ENCODE results near the gene TSSK1B.

TSSK1B gene

DNA sequence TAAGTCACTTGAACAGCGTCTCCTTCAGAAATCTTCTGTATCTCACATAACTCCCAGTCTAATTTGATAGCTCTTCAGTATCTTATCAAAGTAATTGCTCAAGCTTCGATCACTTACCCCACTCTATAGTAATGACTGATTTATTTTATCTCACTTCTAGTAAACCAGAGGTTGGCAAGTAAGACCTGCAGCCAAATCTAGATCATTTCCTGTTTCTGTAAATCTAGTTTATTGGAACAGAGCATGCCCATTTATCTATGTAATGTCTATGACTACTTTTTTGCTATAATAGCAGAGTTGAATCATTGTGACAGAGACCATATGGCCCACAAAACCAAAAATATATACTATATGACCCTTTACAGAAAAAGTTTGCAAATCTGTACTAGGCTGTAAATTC, 40.1 kb downstream of the TSSK1B start:
- no peak overlapping the region for H3K4me2 ChIP-seq (ENCODE audit: low read depth, low read length, poor library complexity, severe bottlenecking)
- no peak overlapping the region for H2AFZ ChIP-seq (ENCODE audit: low read depth, low read length, severe bottlenecking)
- no peaks in the 10 kb centered on the region for H3F3A ChIP-seq (ENCODE audit: insufficient read depth)
- H3K9ac ChIP-seq (ENCODE audit: low read length), result no peak overlapping the region
- no peaks in the 10 kb centered on the region for H3K36me3 ChIP-seq (ENCODE audit: low read length)
- no peaks in the 10 kb centered on the region for H4K20me1 ChIP-seq (ENCODE audit: low read depth, low read length)
- H3K27me3 ChIP-seq (ENCODE audit: low read length), result no peaks in the 10 kb centered on the region
- no peaks in the 10 kb centered on the region for H3K9me3 ChIP-seq (ENCODE audit: insufficient read depth, low read length)
- H3K9me2 ChIP-seq (replicated peaks; ENCODE audit: insufficient read depth, low read length), result no peaks in the 10 kb centered on the region
- H3K79me2 ChIP-seq (ENCODE audit: insufficient read depth, low read length), result no peaks in the 10 kb centered on the region
- no peak for TF ChIP-seq EZH2phosphoT487 (conservative IDR thresholded peaks at IDR 0.05; ENCODE audit: low read length)
- TF ChIP-seq, protein P1, sequence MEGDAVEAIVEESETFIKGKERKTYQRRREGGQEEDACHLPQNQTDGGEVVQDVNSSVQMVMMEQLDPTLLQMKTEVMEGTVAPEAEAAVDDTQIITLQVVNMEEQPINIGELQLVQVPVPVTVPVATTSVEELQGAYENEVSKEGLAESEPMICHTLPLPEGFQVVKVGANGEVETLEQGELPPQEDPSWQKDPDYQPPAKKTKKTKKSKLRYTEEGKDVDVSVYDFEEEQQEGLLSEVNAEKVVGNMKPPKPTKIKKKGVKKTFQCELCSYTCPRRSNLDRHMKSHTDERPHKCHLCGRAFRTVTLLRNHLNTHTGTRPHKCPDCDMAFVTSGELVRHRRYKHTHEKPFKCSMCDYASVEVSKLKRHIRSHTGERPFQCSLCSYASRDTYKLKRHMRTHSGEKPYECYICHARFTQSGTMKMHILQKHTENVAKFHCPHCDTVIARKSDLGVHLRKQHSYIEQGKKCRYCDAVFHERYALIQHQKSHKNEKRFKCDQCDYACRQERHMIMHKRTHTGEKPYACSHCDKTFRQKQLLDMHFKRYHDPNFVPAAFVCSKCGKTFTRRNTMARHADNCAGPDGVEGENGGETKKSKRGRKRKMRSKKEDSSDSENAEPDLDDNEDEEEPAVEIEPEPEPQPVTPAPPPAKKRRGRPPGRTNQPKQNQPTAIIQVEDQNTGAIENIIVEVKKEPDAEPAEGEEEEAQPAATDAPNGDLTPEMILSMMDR (IDR thresholded peaks at IDR 0.05; ENCODE audit: insufficient read depth, low read length, poor library complexity, severe bottlenecking), result no peak
- H3K27ac ChIP-seq (ENCODE audit: low read depth, low read length), result no peak overlapping the region
- no peak overlapping the region for H3K4me3 ChIP-seq (ENCODE audit: insufficient read depth, low read length, poor library complexity, severe bottlenecking)

DNA sequence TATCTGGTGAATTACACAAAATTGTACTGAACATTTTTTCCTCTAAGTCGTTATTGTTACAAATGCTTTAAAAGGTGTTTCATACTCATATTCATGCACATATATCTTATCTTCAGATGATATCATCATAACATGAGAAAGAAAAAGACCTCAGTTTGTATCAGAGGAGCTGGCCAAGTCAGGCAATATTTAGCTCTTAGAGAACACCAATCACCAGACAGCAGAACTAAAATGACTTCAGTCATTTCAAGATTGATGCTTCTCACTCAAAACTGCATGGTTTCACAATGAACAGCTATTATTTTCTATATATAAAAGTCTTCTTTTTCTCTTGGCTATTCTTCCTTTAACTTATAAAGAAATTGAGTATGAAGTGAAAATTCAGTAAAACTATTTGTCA, 44.6 kb downstream of the TSSK1B start:
- H3F3A ChIP-seq (ENCODE audit: insufficient read depth), result no peaks in the 10 kb centered on the region
- no peak overlapping the region for H3K9ac ChIP-seq (ENCODE audit: low read length)
- no peaks in the 10 kb centered on the region for H3K36me3 ChIP-seq (ENCODE audit: low read length)
- H3K79me2 ChIP-seq (ENCODE audit: insufficient read depth, low read length), result no peaks in the 10 kb centered on the region
- H2AFZ ChIP-seq (ENCODE audit: low read depth, low read length, severe bottlenecking), result no peak overlapping the region
- H3K9me3 ChIP-seq (ENCODE audit: insufficient read depth, low read length), result no peaks in the 10 kb centered on the region
- H3K27me3 ChIP-seq (ENCODE audit: low read length), result no peaks in the 10 kb centered on the region
- no peaks in the 10 kb centered on the region for H3K9me2 ChIP-seq (replicated peaks; ENCODE audit: insufficient read depth, low read length)
- no peak for TF ChIP-seq EZH2phosphoT487 (conservative IDR thresholded peaks at IDR 0.05; ENCODE audit: low read length)
- TF ChIP-seq, protein P1 (IDR thresholded peaks at IDR 0.05; ENCODE audit: insufficient read depth, low read length, poor library complexity, severe bottlenecking), result no peak
- no peaks in the 10 kb centered on the region for H4K20me1 ChIP-seq (ENCODE audit: low read depth, low read length)
- no peak overlapping the region for H3K4me3 ChIP-seq (ENCODE audit: insufficient read depth, low read length, poor library complexity, severe bottlenecking)
- H3K27ac ChIP-seq (ENCODE audit: low read depth, low read length), result no peak overlapping the region
- H3K4me2 ChIP-seq (ENCODE audit: low read depth, low read length, poor library complexity, severe bottlenecking), result no peak overlapping the region

DNA sequence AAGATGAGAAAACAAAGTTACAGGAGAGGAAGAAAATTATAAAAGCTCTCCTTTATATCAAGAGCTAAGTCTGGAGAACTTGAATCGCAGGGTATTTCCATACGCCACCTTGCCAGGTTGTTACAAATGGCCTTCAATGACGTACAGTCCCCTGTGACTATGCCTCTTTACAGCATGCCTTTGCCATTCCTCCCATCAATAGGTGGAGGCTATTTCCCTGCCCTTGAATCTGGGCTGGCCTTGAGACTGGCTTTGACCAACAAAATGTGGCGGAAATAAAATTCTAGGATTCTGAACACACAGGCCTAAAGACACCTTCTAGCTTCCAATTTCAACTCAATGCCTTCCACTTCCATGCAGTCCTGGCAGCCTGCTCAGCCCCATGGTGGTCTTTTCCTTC, 45.7 kb downstream of the TSSK1B start:
- H3F3A ChIP-seq (ENCODE audit: insufficient read depth), result no peaks in the 10 kb centered on the region
- no peak for TF ChIP-seq EZH2phosphoT487 (conservative IDR thresholded peaks at IDR 0.05; ENCODE audit: low read length)
- TF ChIP-seq, protein P1 (IDR thresholded peaks at IDR 0.05; ENCODE audit: insufficient read depth, low read length, poor library complexity, severe bottlenecking), result no peak
- H3K36me3 ChIP-seq (ENCODE audit: low read length), result no peaks in the 10 kb centered on the region
- no peak overlapping the region for H3K9ac ChIP-seq (ENCODE audit: low read length)
- H3K4me3 ChIP-seq (ENCODE audit: insufficient read depth, low read length, poor library complexity, severe bottlenecking), result no peak overlapping the region
- H3K4me2 ChIP-seq (ENCODE audit: low read depth, low read length, poor library complexity, severe bottlenecking), result no peak overlapping the region
- H3K27me3 ChIP-seq (ENCODE audit: low read length), result no peaks in the 10 kb centered on the region
- no peaks in the 10 kb centered on the region for H3K9me2 ChIP-seq (replicated peaks; ENCODE audit: insufficient read depth, low read length)
- H4K20me1 ChIP-seq (ENCODE audit: low read depth, low read length), result no peaks in the 10 kb centered on the region
- no peak overlapping the region for H2AFZ ChIP-seq (ENCODE audit: low read depth, low read length, severe bottlenecking)
- no peak overlapping the region for H3K27ac ChIP-seq (ENCODE audit: low read depth, low read length)
- no peaks in the 10 kb centered on the region for H3K9me3 ChIP-seq (ENCODE audit: insufficient read depth, low read length)
- no peaks in the 10 kb centered on the region for H3K79me2 ChIP-seq (ENCODE audit: insufficient read depth, low read length)
